Measurements from ENCODE around the gene ACKR3.

- no peak for TF ChIP-seq POLR2A (IDR thresholded peaks at IDR 0.05; ENCODE audit: low read depth, low read length)
- TF ChIP-seq CTCF (conservative IDR thresholded peaks at IDR 0.05; ENCODE audit: low read depth, low read length) = no peak
- no peak for TF ChIP-seq USF2 (IDR thresholded peaks at IDR 0.05; ENCODE audit: low read depth, low read length)
- TF ChIP-seq SMC3 (IDR thresholded peaks at IDR 0.05; ENCODE audit: low read depth, low read length) = no peak
- no peak for TF ChIP-seq CEBPB (IDR thresholded peaks at IDR 0.05; ENCODE audit: low read depth, low read length)
- no peak for TF ChIP-seq MXI1 (IDR thresholded peaks at IDR 0.05; ENCODE audit: borderline replicate concordance, low read depth, low read length)
- TF ChIP-seq RAD21 (IDR thresholded peaks at IDR 0.05; ENCODE audit: low read length) = no peak
- no peak for TF ChIP-seq CHD1 (IDR thresholded peaks at IDR 0.05; ENCODE audit: low read depth, low read length)
- no peak for TF ChIP-seq FOS (IDR thresholded peaks at IDR 0.05; ENCODE audit: low read depth, low read length)
- TF ChIP-seq NFE2L2 (IDR thresholded peaks at IDR 0.05; ENCODE audit: low read depth, low read length) = no peak
- TF ChIP-seq MAFK (IDR thresholded peaks at IDR 0.05; ENCODE audit: low read depth, low read length) = no peak
Observed at GRCh38 chr2:236602678-236603077, 33.1 kb downstream of the ACKR3 start.
